ENCODE measurements around the gene ARRB1. TPM values are rescaled to one million over a fixed set of nuclear protein-coding genes. Genes with fewer than 3 reads are reported as not detected.
A peak's percentile ranks its signal among the peaks of the same experiment; 100 is the strongest.

Gene ARRB1
- total and polyA plus RNA-seq, 10 of the 15 experiments (the other 5 are each of a cell fraction or from before 2014, with no cell fraction given) = 0.39 to 12.9 (median 1.7) TPM

DNA sequence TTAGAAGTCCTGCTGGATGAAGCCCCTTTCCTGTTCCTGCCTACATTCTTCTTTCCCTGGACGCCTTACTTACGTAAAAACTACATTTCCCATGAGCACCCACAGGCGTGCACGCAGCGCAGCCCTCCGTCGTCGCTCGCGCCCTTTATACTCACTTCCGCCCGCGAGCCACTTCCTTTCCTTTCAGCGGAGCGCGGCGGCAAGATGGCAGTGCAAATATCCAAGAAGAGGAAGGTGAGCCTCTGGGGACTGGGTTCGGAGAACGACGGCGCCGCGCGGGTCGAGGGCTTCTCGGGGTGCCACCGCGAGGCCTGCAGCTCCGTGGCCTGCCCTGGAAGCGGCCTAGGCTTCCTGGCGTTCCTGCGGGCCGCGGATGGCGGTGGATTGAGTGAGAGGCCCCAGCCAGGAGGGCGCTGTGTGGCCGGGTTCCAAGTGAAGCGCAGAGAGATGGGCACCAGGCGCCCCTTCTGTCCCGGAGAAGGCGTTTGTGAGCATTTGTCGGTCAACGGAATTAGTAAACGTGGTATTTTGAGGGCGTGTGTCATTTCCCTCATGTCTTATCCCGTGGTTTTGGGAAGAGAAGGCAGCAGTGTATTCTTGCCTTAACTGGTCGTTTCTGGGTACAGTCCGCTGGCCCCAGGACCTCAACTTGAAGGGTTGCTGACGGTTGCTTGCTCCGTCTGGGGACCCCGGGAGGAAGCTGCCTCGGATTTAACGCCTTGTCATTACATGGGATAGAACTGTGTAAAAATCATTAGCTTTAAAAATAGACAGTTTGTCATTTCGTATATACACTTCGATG, 48.1 kb upstream of the ARRB1 start, which contains the start of gene RPS3 (continued):
- TF ChIP-seq, protein P1, sequence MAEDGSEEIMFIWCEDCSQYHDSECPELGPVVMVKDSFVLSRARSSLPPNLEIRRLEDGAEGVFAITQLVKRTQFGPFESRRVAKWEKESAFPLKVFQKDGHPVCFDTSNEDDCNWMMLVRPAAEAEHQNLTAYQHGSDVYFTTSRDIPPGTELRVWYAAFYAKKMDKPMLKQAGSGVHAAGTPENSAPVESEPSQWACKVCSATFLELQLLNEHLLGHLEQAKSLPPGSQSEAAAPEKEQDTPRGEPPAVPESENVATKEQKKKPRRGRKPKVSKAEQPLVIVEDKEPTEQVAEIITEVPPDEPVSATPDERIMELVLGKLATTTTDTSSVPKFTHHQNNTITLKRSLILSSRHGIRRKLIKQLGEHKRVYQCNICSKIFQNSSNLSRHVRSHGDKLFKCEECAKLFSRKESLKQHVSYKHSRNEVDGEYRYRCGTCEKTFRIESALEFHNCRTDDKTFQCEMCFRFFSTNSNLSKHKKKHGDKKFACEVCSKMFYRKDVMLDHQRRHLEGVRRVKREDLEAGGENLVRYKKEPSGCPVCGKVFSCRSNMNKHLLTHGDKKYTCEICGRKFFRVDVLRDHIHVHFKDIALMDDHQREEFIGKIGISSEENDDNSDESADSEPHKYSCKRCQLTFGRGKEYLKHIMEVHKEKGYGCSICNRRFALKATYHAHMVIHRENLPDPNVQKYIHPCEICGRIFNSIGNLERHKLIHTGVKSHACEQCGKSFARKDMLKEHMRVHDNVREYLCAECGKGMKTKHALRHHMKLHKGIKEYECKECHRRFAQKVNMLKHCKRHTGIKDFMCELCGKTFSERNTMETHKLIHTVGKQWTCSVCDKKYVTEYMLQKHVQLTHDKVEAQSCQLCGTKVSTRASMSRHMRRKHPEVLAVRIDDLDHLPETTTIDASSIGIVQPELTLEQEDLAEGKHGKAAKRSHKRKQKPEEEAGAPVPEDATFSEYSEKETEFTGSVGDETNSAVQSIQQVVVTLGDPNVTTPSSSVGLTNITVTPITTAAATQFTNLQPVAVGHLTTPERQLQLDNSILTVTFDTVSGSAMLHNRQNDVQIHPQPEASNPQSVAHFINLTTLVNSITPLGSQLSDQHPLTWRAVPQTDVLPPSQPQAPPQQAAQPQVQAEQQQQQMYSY (CRISPR knock-in tag; IDR thresholded peaks at IDR 0.05) = no peak
- TF ChIP-seq ZNF207 (IDR thresholded peaks at IDR 0.05; ENCODE audit: borderline replicate concordance) = peak; percentile 84
- TF ChIP-seq HDGF (IDR thresholded peaks at IDR 0.05) = no peak
- TF ChIP-seq POU2F2 (IDR thresholded peaks at IDR 0.05; ENCODE audit: borderline replicate concordance, low read depth, low read length) = peak; percentile 95
- TF ChIP-seq NFYA (IDR thresholded peaks at IDR 0.05; ENCODE audit: borderline replicate concordance, low read depth, low read length) = no peak
- TF ChIP-seq RFX5 (IDR thresholded peaks at IDR 0.05; ENCODE audit: low read depth, low read length) = no peak
- peak; percentile 95 for TF ChIP-seq SIX5 (IDR thresholded peaks at IDR 0.05; ENCODE audit: low read depth, low read length, severe bottlenecking)
- TF ChIP-seq TCF7 (IDR thresholded peaks at IDR 0.05; ENCODE audit: borderline replicate concordance) = 0 out of 2 replicates have a peak, but pooled peaks have one; percentile 25
- TF ChIP-seq TARDBP (IDR thresholded peaks at IDR 0.05; ENCODE audit: borderline replicate concordance) = peak; percentile 86
- TF ChIP-seq, protein P2, sequence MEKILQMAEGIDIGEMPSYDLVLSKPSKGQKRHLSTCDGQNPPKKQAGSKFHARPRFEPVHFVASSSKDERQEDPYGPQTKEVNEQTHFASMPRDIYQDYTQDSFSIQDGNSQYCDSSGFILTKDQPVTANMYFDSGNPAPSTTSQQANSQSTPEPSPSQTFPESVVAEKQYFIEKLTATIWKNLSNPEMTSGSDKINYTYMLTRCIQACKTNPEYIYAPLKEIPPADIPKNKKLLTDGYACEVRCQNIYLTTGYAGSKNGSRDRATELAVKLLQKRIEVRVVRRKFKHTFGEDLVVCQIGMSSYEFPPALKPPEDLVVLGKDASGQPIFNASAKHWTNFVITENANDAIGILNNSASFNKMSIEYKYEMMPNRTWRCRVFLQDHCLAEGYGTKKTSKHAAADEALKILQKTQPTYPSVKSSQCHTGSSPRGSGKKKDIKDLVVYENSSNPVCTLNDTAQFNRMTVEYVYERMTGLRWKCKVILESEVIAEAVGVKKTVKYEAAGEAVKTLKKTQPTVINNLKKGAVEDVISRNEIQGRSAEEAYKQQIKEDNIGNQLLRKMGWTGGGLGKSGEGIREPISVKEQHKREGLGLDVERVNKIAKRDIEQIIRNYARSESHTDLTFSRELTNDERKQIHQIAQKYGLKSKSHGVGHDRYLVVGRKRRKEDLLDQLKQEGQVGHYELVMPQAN (conservative IDR thresholded peaks at IDR 0.05) = peak; percentile 86
- TF ChIP-seq, protein P3, sequence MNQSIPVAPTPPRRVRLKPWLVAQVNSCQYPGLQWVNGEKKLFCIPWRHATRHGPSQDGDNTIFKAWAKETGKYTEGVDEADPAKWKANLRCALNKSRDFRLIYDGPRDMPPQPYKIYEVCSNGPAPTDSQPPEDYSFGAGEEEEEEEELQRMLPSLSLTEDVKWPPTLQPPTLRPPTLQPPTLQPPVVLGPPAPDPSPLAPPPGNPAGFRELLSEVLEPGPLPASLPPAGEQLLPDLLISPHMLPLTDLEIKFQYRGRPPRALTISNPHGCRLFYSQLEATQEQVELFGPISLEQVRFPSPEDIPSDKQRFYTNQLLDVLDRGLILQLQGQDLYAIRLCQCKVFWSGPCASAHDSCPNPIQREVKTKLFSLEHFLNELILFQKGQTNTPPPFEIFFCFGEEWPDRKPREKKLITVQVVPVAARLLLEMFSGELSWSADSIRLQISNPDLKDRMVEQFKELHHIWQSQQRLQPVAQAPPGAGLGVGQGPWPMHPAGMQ (IDR thresholded peaks at IDR 0.05; ENCODE audit: borderline replicate concordance) = no peak
- TF ChIP-seq ZNF217 (IDR thresholded peaks at IDR 0.05) = no peak
- TF ChIP-seq WRNIP1 (IDR thresholded peaks at IDR 0.05; ENCODE audit: borderline replicate concordance, low read depth, low read length) = no peak
- TF ChIP-seq CHD1 (IDR thresholded peaks at IDR 0.05; ENCODE audit: low read depth, low read length) = no peak
- TF ChIP-seq, protein P4, sequence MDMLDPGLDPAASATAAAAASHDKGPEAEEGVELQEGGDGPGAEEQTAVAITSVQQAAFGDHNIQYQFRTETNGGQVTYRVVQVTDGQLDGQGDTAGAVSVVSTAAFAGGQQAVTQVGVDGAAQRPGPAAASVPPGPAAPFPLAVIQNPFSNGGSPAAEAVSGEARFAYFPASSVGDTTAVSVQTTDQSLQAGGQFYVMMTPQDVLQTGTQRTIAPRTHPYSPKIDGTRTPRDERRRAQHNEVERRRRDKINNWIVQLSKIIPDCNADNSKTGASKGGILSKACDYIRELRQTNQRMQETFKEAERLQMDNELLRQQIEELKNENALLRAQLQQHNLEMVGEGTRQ (IDR thresholded peaks at IDR 0.05; ENCODE audit: borderline replicate concordance, low read depth, low read length) = no peak; the same call in 1 of the 2 replicates
- TF ChIP-seq, protein P5, sequence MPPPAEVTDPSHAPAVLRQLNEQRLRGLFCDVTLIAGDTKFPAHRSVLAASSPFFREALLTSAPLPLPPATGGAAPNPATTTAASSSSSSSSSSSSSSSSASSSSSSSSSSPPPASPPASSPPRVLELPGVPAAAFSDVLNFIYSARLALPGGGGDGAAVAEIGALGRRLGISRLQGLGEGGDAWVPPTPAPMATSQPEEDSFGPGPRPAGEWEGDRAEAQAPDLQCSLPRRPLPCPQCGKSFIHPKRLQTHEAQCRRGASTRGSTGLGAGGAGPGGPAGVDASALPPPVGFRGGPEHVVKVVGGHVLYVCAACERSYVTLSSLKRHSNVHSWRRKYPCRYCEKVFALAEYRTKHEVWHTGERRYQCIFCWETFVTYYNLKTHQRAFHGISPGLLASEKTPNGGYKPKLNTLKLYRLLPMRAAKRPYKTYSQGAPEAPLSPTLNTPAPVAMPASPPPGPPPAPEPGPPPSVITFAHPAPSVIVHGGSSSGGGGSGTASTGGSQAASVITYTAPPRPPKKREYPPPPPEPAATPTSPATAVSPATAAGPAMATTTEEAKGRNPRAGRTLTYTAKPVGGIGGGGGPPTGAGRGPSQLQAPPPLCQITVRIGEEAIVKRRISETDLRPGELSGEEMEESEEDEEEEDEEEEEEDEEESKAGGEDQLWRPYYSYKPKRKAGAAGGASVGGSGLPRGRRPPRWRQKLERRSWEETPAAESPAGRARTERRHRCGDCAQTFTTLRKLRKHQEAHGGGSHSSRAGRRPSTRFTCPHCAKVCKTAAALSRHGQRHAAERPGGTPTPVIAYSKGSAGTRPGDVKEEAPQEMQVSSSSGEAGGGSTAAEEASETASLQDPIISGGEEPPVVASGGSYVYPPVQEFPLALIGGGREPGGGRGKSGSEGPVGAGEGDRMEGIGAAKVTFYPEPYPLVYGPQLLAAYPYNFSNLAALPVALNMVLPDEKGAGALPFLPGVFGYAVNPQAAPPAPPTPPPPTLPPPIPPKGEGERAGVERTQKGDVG (CRISPR knock-in tag; IDR thresholded peaks at IDR 0.05) = no peak
- TF ChIP-seq CBX5 (IDR thresholded peaks at IDR 0.05; ENCODE audit: low read depth) = no peak

All from GM12878 (cell line).